ENCODE data around the gene KCNJ6. TPM values are rescaled to one million over a fixed set of nuclear protein-coding genes. Genes with fewer than 3 reads are reported as not detected.

Gene KCNJ6
- total and polyA plus RNA-seq, 10 of the 15 experiments (the other 5 are each of a cell fraction or from before 2014, with no cell fraction given) = 0.03 to 0.07 (median 0.04) TPM; not detected in 7

- POLR2A ChIA-PET = interaction anchor here (0.8 kb wide), 1 partner anchor 604 kb away, joined by 3 read pairs; no protein-coding TSS in a partner anchor
- Histone ChIP-seq H3K36me3 (ENCODE audit: control insufficient read depth in 2 of 2, insufficient read depth in 2 of 2, low read length in 1 of 2) (no peaks in the 10 kb centered on the region), H3K4me1 (ENCODE audit: control insufficient read depth, insufficient read depth, low read length) (peaks cover 4% of the 10 kb centered on the region), H3K79me2 (ENCODE audit: control insufficient read depth, insufficient read depth, low read length) (no peaks in the 10 kb centered on the region), H4K20me1 (ENCODE audit: control insufficient read depth, insufficient read depth) (no peaks in the 10 kb centered on the region), H3K9ac (ENCODE audit: control insufficient read depth, insufficient read depth, low read length) (peak overlapping the region; percentile 8; the same call in 1 of the 2 replicates), H3K27ac (ENCODE audit: control insufficient read depth, insufficient read depth) (peak overlapping the region; percentile 76), H3K9me3 (replicated peaks; ENCODE audit: control insufficient read depth, insufficient read depth, low read length) (no peaks in the 10 kb centered on the region; the same call in 1 of the 3 replicates), H3K27me3 (replicated peaks in 1 of 2; ENCODE audit: control insufficient read depth in 2 of 2, insufficient read depth in 2 of 2, low read length in 1 of 2) (no peaks in the 10 kb centered on the region), H2AFZ (ENCODE audit: control insufficient read depth, low read depth, low read length) (peak overlapping the region; percentile 2), H3K4me2 (ENCODE audit: control insufficient read depth, insufficient read depth) (peak overlapping the region; percentile 60), H3K4me3 (0 out of 2 replicates have a peak overlapping the region, but pooled peaks have one; percentile 26)
- CTCF ChIA-PET = interaction anchor here (1.0 to 1.7 kb wide), 4 partner anchors 10 to 266 kb away, joined by 3 to 5 read pairs (median 3); no protein-coding TSS in a partner anchor
- ATAC-seq (peak; percentile 97), DNase-seq (ENCODE audit: low read depth, low spot score) (peak; percentile 76), FAIRE-seq (peak; percentile 89)
- in situ Hi-C loops (cut with MboI) = no loop called here
- BruUV-seq (replicated peaks) = TSS peak; percentile 84
- intact Hi-C loops (cut with micrococcal nuclease; ENCODE audit: unreplicated experiment) = loop anchor here (5.0 kb wide), 1 partner anchor 69 kb away; no protein-coding TSS in a partner anchor
- SMC1A ChIA-PET (ENCODE audit: uncharacterized antibody, unreplicated experiment) = interaction anchor here (1.2 to 2.0 kb wide), 5 partner anchors 10 to 135 kb away, joined by 3 to 5 read pairs (median 5); no protein-coding TSS in a partner anchor
- WGBS (ENCODE audit: insufficient coverage, insufficient replicate concordance, low lambda C conversion rate, missing lambda C conversion rate) = 2% methylated on average over 12 of the region's 12 CpGs
- RAD21 ChIA-PET (ENCODE audit: unreplicated experiment) = interaction anchor here (0.8 to 1.8 kb wide), 5 partner anchors 10 to 74 kb away, joined by 3 to 5 read pairs (median 3); no protein-coding TSS in a partner anchor
- peak; percentile 97 for TF ChIP-seq RELA (IDR thresholded peaks at IDR 0.05; ENCODE audit: borderline replicate concordance, partially characterized antibody)
- peak; percentile 59 for TF ChIP-seq ATF7 (IDR thresholded peaks at IDR 0.05; ENCODE audit: low read depth)
- TF ChIP-seq SUZ12 (IDR thresholded peaks at IDR 0.05; ENCODE audit: unreplicated experiment) = no peak
- no peak for TF ChIP-seq PRDM15 (CRISPR knock-in tag; IDR thresholded peaks at IDR 0.05)
- no peak for TF ChIP-seq REST (IDR thresholded peaks at IDR 0.05; ENCODE audit: low read depth, low read length)
- TF ChIP-seq, protein P1, sequence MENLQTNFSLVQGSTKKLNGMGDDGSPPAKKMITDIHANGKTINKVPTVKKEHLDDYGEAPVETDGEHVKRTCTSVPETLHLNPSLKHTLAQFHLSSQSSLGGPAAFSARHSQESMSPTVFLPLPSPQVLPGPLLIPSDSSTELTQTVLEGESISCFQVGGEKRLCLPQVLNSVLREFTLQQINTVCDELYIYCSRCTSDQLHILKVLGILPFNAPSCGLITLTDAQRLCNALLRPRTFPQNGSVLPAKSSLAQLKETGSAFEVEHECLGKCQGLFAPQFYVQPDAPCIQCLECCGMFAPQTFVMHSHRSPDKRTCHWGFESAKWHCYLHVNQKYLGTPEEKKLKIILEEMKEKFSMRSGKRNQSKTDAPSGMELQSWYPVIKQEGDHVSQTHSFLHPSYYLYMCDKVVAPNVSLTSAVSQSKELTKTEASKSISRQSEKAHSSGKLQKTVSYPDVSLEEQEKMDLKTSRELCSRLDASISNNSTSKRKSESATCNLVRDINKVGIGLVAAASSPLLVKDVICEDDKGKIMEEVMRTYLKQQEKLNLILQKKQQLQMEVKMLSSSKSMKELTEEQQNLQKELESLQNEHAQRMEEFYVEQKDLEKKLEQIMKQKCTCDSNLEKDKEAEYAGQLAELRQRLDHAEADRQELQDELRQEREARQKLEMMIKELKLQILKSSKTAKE (IDR thresholded peaks at IDR 0.05; ENCODE audit: low read depth, poor library complexity, severe bottlenecking) = peak; percentile 34
- TF ChIP-seq MEF2B (IDR thresholded peaks at IDR 0.05; ENCODE audit: partially characterized antibody, poor library complexity, severe bottlenecking) = peak; percentile 35
- TF ChIP-seq HDGF (IDR thresholded peaks at IDR 0.05) = no peak
- peak; percentile 95 to 98 for TF ChIP-seq IKZF2 (IDR thresholded peaks at IDR 0.05)
- TF ChIP-seq MLLT1 (IDR thresholded peaks at IDR 0.05) = 0 out of 2 replicates have a peak, but pooled peaks have one; percentile 36
Observed at GRCh38 chr21:37631319-37632117, 284.7 kb downstream of the KCNJ6 start.

Data from GM12878 (cell line).